HEK293 (cell line): ENCODE results near the gene SLC27A3.

Experiments
- CTCF ChIA-PET: fragments of 350-600 bp; formaldehyde crosslinking; extraction: SDS; loops from one replicate; lab custom pipeline; 2021; ENCODE audit warnings: antibody characterized with exemption; lab: Yijun Ruan, JAX
- POLR2A ChIA-PET: fragments of 300-600 bp; formaldehyde crosslinking; extraction: SDS; loops from one replicate; lab custom pipeline; 2020; ENCODE audit warnings: antibody characterized with exemption, inconsistent platforms; lab: Yijun Ruan, JAX
- H3K27ac ChIP-seq: fragments of 200-500 bp; sonication (Bioruptor generic); 2 replicates; pipeline ENCODE4 v1.5.1; 2014; ENCODE audit warnings: low read depth, low read length, control low read depth, inconsistent platforms; ENCODE audit errors: extremely low read depth
- H3K36me3 ChIP-seq, 2 experiments: fragments of 200-500 bp in 1 of 2; sonication (Bioruptor generic) in 1 of 2; 1 replicate in 1 of 2; 2 replicates in 1 of 2; pipeline ENCODE4 v1.5.1; 2014 to 2017; ENCODE audit warnings: inconsistent platforms in 2 of 2, low read length in 2 of 2; ENCODE audit not compliant: control insufficient read depth in 2 of 2, insufficient read depth in 1 of 2
- H3K4me1 ChIP-seq: fragments of 200-500 bp; sonication (Bioruptor generic); 2 replicates; pipeline ENCODE4 v1.5.1; 2014; ENCODE audit warnings: mild to moderate bottlenecking, low read length, inconsistent platforms; ENCODE audit not compliant: control insufficient read depth, insufficient read depth
- H3K4me3 ChIP-seq: 2 replicates; pipeline ENCODE4 v1.5.1; 2011; ENCODE audit warnings: low read depth, mild to moderate bottlenecking, control low read depth, low read length, moderate library complexity
- H3K9me3 ChIP-seq: fragments of 200-500 bp; sonication (Bioruptor generic); 2 replicates; pipeline ENCODE4 v1.5.1; 2014; ENCODE audit warnings: low read depth, low read length, inconsistent platforms; ENCODE audit not compliant: control insufficient read depth, insufficient read depth
- FEZF1 ChIP-seq: fragments of 450-650 bp; formaldehyde crosslinking; IDR thresholded peaks from 2 replicates; pipeline ENCODE4 v1.5.1; 2016; ENCODE audit warnings: missing biosample characterization, missing genetic modification characterization
- KLF1 ChIP-seq: fragments of 450-650 bp; formaldehyde crosslinking; IDR thresholded peaks from 2 replicates; pipeline ENCODE4 v1.5.1; 2016; ENCODE audit warnings: missing biosample characterization, missing genetic modification characterization
- KLF17 ChIP-seq: fragments of 450-650 bp; formaldehyde crosslinking; IDR thresholded peaks from 2 replicates; pipeline ENCODE4 v1.5.1; 2016; ENCODE audit warnings: missing biosample characterization, missing genetic modification characterization
- PRDM1 ChIP-seq: fragments of 450-650 bp; formaldehyde crosslinking; IDR thresholded peaks from 2 replicates; pipeline ENCODE4; 2016; ENCODE audit warnings: missing biosample characterization, missing genetic modification characterization
- TSHZ1 ChIP-seq: fragments of 450-650 bp; formaldehyde crosslinking; IDR thresholded peaks from 2 replicates; pipeline ENCODE4 v1.5.1; 2016; ENCODE audit warnings: missing biosample characterization, missing genetic modification characterization, borderline replicate concordance
- YY2 ChIP-seq: fragments of 450-650 bp; formaldehyde crosslinking; IDR thresholded peaks from 2 replicates; pipeline ENCODE4 v1.5.1; 2016; ENCODE audit warnings: missing biosample characterization, missing genetic modification characterization
- ZNF121 ChIP-seq: fragments of 450-650 bp; formaldehyde crosslinking; IDR thresholded peaks from 2 replicates; pipeline ENCODE4 v1.5.1; 2016; ENCODE audit warnings: missing biosample characterization, missing genetic modification characterization
- ZNF223 ChIP-seq: fragments of 450-650 bp; formaldehyde crosslinking; IDR thresholded peaks from 2 replicates; pipeline ENCODE4 v1.5.1; 2016; ENCODE audit warnings: missing biosample characterization, missing genetic modification characterization
- ZNF23 ChIP-seq: fragments of 450-650 bp; formaldehyde crosslinking; IDR thresholded peaks from 2 replicates; pipeline ENCODE4 v1.5.1; 2016; ENCODE audit warnings: missing biosample characterization, missing genetic modification characterization, borderline replicate concordance
- ZNF350 ChIP-seq: fragments of 450-650 bp; formaldehyde crosslinking; IDR thresholded peaks from 2 replicates; pipeline ENCODE4 v1.5.0; 2017; ENCODE audit warnings: missing biosample characterization, mild to moderate bottlenecking, missing genetic modification characterization
- ZNF426 ChIP-seq: fragments of 450-650 bp; formaldehyde crosslinking; IDR thresholded peaks from 2 replicates; pipeline ENCODE4 v1.5.1; 2017; ENCODE audit warnings: missing biosample characterization, missing genetic modification characterization, mild to moderate bottlenecking, inconsistent platforms, moderate library complexity
- ZNF521 ChIP-seq: fragments of 450-650 bp; formaldehyde crosslinking; IDR thresholded peaks from 2 replicates; pipeline ENCODE4 v1.5.1; 2017; ENCODE audit warnings: missing biosample characterization, mild to moderate bottlenecking, missing genetic modification characterization
- ZNF558 ChIP-seq: fragments of 450-650 bp; formaldehyde crosslinking; IDR thresholded peaks from 2 replicates; pipeline ENCODE4 v1.5.1; 2016; ENCODE audit warnings: missing biosample characterization, missing genetic modification characterization
- ZNF571 ChIP-seq: fragments of 450-650 bp; formaldehyde crosslinking; IDR thresholded peaks from 2 replicates; pipeline ENCODE4 v1.5.0; 2017; ENCODE audit warnings: missing biosample characterization, missing genetic modification characterization
- ZNF654 ChIP-seq: fragments of 450-650 bp; formaldehyde crosslinking; IDR thresholded peaks from 2 replicates; pipeline ENCODE4 v1.5.1; 2016; ENCODE audit warnings: low read depth, missing biosample characterization, missing genetic modification characterization
- ZNF747 ChIP-seq: fragments of 450-650 bp; formaldehyde crosslinking; IDR thresholded peaks from 2 replicates; pipeline ENCODE4 v1.5.1; 2016; ENCODE audit warnings: missing biosample characterization, missing genetic modification characterization
- ZNF791 ChIP-seq: fragments of 450-650 bp; formaldehyde crosslinking; IDR thresholded peaks from 2 replicates; pipeline ENCODE4 v1.5.1; 2016; ENCODE audit warnings: missing biosample characterization, missing genetic modification characterization

The SLC27A3 gene

GRCh38 chr1:153803470-153804056 lies 28.4 kb downstream of the SLC27A3 start:
- CTCF ChIA-PET, result interaction anchor here (1.5 to 3.1 kb wide), 2 partner anchors 12 to 183 kb away, joined by 3 to 19 read pairs; partner anchors contain the start of gene RAB13
- TF ChIP-seq ZNF571 (tag by site-specific recombination) (no peak), ZNF350 (tag by site-specific recombination) (no peak), ZNF426 (tag by site-specific recombination) (no peak), ZNF521 (tag by site-specific recombination) (no peak), ZNF654 (tag by site-specific recombination) (no peak)
- TF ChIP-seq, all 188 proteins: peak for 0
- Histone ChIP-seq H3K4me1 (no peaks in the 10 kb centered on the region), H3K27ac (no peak overlapping the region), H3K9me3 (no peaks in the 10 kb centered on the region), H3K4me3 (no peak overlapping the region), H3K36me3 (peaks cover 5 to 37% of the 10 kb centered on the region in 2 experiments; a peak in 2 of 3 replicates)
- POLR2A ChIA-PET, result interaction anchor here (1.5 kb wide), 1 partner anchor 143 kb away, joined by 4 read pairs; the partner anchor contains the start of gene DENND4B

- Histone ChIP-seq H3K27ac (no peak overlapping the region), H3K9me3 (no peaks in the 10 kb centered on the region), H3K4me1 (no peaks in the 10 kb centered on the region), H3K4me3 (no peak overlapping the region), H3K36me3 (peaks cover 7 to 42% of the 10 kb centered on the region in 2 experiments; a peak in 2 of 3 replicates)
- ChIA-PET CTCF (no interaction called here), POLR2A (interaction anchor here (1.5 kb wide), 2 partner anchors 142 to 159 kb away, joined by 3 to 4 read pairs; partner anchors contain the start of genes DENND4B and SLC39A1)
- TF ChIP-seq ZNF223 (tag by site-specific recombination) (no peak), ZNF121 (tag by site-specific recombination) (peak; percentile 90)
Measured at GRCh38 chr1:153804112-153804511, 28.9 kb downstream of the SLC27A3 start.

GRCh38 chr1:153805042-153805745 lies 30.0 kb downstream of the SLC27A3 start:
- POLR2A ChIA-PET, result interaction anchor here (1.5 kb wide), 1 partner anchor 158 kb away, joined by 3 read pairs; the partner anchor contains the start of gene SLC39A1
- CTCF ChIA-PET, result interaction anchor here (1.0 to 2.1 kb wide), 3 partner anchors 12 to 310 kb away, joined by 3 to 7 read pairs (median 6); partner anchors contain the start of gene RAB13
- no peaks in the 10 kb centered on the region for H3K9me3 ChIP-seq
- H3K4me3 ChIP-seq, result no peak overlapping the region
- TF ChIP-seq ZNF747 (tag by site-specific recombination) (no peak), KLF17 (tag by site-specific recombination) (peak; percentile 42; the same call in 1 of the 2 replicates), PRDM1 (tag by site-specific recombination) (peak; percentile 52; the same call in 1 of the 2 replicates)
- no peaks in the 10 kb centered on the region for H3K4me1 ChIP-seq
- H3K27ac ChIP-seq, result no peak overlapping the region
- peaks cover 16 to 49% of the 10 kb centered on the region in 2 experiments for H3K36me3 ChIP-seq

- H3K27ac ChIP-seq, result no peak overlapping the region
- H3K9me3 ChIP-seq, result no peaks in the 10 kb centered on the region
- H3K4me1 ChIP-seq, result no peaks in the 10 kb centered on the region
- no peak overlapping the region for H3K4me3 ChIP-seq
- CTCF ChIA-PET, result interaction anchor here (0.6 to 2.1 kb wide), 5 partner anchors 9 to 386 kb away, joined by 3 to 9 read pairs (median 6); partner anchors contain the start of genes RAB13 and TPM3
- H3K36me3 ChIP-seq, result peaks cover 21 to 56% of the 10 kb centered on the region in 2 experiments
- POLR2A ChIA-PET, result interaction anchor here (0.6 to 1.1 kb wide), 2 partner anchors 172 to 466 kb away, joined by 3 to 6 read pairs; partner anchors contain the start of gene JTB
- TF ChIP-seq FEZF1, result no peak
- TF ChIP-seq ZNF23 (tag by site-specific recombination), result no peak
- TF ChIP-seq ZNF747 (tag by site-specific recombination), result no peak
- no peak for TF ChIP-seq YY2 (tag by site-specific recombination)
- no peak for TF ChIP-seq ZNF791 (tag by site-specific recombination)
- TF ChIP-seq TSHZ1, result no peak
- TF ChIP-seq KLF1, result no peak
- TF ChIP-seq ZNF558 (tag by site-specific recombination), result no peak
Measured at GRCh38 chr1:153805886-153806719, 30.9 kb downstream of the SLC27A3 start.
